HG02571 (cell line): ENCODE data around the gene CCDC146.
A peak's percentile ranks its signal among the peaks of the same experiment; 100 is the strongest.
"Not testable (repeated sequence)": the region's sequence is repeated elsewhere in the genome, so short reads cannot be mapped to it uniquely, and the experiment has no call there.

ENCODE experiments used
- ATAC-seq: cut with Tn5 transposase; IDR thresholded peaks from one replicate; pipeline ENCODE4 v1.9.1; 2021; ENCODE audit warnings: mild to moderate bottlenecking, moderate library complexity; ENCODE audit not compliant: unreplicated experiment

Gene CCDC146, protein sequence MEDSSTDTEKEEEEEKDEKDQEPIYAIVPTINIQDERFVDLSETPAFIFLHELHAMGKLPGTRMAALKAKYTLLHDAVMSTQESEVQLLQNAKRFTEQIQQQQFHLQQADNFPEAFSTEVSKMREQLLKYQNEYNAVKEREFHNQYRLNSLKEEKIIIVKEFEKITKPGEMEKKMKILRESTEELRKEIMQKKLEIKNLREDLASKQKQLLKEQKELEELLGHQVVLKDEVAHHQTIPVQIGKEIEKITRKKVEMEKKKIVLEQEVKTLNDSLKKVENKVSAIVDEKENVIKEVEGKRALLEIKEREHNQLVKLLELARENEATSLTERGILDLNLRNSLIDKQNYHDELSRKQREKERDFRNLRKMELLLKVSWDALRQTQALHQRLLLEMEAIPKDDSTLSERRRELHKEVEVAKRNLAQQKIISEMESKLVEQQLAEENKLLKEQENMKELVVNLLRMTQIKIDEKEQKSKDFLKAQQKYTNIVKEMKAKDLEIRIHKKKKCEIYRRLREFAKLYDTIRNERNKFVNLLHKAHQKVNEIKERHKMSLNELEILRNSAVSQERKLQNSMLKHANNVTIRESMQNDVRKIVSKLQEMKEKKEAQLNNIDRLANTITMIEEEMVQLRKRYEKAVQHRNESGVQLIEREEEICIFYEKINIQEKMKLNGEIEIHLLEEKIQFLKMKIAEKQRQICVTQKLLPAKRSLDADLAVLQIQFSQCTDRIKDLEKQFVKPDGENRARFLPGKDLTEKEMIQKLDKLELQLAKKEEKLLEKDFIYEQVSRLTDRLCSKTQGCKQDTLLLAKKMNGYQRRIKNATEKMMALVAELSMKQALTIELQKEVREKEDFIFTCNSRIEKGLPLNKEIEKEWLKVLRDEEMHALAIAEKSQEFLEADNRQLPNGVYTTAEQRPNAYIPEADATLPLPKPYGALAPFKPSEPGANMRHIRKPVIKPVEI

GRCh38 chr7:77121860-77122681, at the start of gene CCDC146:
Gene CCDC146, plus strand, starts transcription at chr7:77122615. Its CDS starts 45,054 bp downstream, at chr7:77167669.
- ATAC-seq, result peak; percentile 99

GRCh38 chr7:77074786-77075396, 47.5 kb upstream of the CCDC146 start:
- not testable (repeated sequence) for ATAC-seq

DNA sequence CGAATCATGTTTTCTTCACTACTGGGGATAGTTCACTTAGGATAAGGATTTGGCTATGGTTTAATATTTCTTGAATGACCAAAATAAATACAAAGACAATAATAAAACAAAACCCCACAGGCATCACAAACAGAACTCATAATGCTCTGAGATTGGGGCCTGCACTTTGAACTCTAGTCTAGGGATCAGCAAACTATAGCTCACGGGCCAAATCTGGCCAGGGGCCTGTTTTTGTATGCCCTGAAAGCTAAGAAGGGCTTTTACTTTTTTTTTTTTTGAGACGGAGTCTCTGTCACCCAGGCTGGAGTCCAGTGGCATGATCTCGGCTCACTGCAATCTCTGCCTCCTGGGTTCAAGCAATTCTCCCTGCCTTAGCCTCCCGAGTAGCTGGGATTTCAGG, 45.4 kb upstream of the CCDC146 start:
- ATAC-seq, result not testable (repeated sequence)

DNA sequence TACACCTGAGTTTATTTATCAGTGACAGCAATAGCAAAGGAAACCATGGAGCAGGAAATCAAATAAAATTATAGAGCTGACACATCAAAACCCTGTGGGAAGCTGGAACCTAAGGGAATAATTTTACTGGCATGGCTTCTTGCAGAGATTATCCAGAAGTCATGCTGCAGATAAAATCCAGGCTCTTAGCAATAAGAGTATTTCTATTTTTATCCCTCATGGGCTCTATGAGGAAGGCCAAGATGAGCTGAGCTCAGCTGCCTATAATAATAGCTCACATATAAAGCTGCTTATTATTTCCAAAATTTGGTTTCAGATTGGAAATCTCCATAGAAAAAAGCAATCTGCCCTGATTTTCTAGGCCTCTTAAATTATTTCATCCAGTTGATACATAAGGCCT, 43.3 kb upstream of the CCDC146 start:
- not testable (repeated sequence) for ATAC-seq

GRCh38 chr7:77079624-77080023, 42.8 kb upstream of the CCDC146 start:
- ATAC-seq, result not testable (repeated sequence)

- not testable (repeated sequence) for ATAC-seq
These were observed 42.2 kb upstream of the CCDC146 start for GRCh38 chr7:77080236-77080635.

DNA sequence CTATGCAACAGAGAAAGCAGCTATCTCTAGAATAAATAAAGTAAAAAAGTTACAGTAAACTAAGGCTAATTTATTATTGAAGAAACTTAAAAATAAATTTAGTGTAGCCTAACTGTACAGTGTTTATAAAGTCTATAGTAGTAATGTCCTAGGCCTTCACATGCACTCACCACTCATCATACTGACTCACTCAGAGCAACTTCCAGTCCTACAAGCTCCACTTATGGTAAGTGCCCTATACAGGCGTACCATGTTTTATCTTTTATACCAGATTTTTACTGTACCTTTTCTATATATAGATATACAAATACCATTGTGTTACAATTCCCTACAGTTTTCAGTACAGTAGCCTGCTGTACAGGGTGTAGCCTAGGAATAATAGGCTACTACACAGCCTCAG, 40.2 kb upstream of the CCDC146 start:
- ATAC-seq, result not testable (repeated sequence)

GRCh38 chr7:77092301-77092700, 30.1 kb upstream of the CCDC146 start:
- not testable (repeated sequence) for ATAC-seq

GRCh38 chr7:77100501-77100900, 21.9 kb upstream of the CCDC146 start:
- ATAC-seq, result not testable (repeated sequence)

- not testable (repeated sequence) for ATAC-seq
These were observed 21.2 kb upstream of the CCDC146 start for GRCh38 chr7:77101187-77101586.

GRCh38 chr7:77102671-77103070, 19.7 kb upstream of the CCDC146 start:
- not testable (repeated sequence) for ATAC-seq

GRCh38 chr7:77105904-77106303, 16.5 kb upstream of the CCDC146 start:
- not testable (repeated sequence) for ATAC-seq

- not testable (repeated sequence) for ATAC-seq
These were observed 14.8 kb upstream of the CCDC146 start for GRCh38 chr7:77107659-77108058.

DNA sequence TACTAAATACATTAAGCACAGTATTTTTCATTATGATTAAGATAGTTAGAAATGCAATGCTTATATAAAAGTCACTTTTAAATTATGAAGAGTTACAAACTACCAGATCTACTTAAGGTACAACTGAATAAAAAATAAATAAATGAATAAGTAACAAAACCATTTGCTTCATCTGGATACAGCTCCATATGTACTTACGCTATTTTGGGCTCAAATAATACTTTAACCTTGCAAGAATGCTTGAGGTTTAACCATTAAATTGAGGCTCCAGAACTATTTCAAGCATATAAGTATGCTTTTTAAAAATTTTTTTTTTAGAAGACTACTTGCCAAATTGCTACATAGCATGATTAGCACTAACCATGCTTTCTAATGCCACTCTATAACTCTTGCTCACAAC, 14.1 kb upstream of the CCDC146 start:
- not testable (repeated sequence) for ATAC-seq

DNA sequence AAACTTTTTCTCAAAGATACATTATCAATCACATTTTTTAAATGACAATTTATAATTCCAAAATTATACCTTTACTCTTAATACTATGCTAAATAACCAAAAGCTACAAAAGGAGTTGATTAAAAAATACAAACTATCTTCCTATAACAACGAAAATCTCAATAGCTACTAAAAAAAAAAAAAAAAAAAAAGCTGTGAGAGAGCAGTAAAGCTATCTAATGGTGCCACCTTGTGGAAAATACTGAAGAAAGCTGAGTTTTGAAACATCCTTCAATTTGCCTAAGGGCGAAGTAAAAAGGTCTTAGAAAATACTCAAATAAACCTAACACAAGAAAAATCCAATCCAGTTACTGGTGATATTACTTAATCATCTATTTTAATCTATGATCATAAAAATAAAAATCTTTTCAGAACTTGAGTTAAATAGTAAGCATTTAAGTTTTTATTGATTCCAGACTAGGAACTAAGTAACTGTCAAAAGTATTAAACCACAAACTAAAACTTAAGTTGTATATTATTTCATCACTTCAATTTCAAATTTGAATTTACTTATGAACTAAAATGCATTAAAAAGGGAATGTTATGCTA, 9.6 kb upstream of the CCDC146 start:
- ATAC-seq, result not testable (repeated sequence)

- not testable (repeated sequence) for ATAC-seq
These were observed 3.1 kb downstream of the CCDC146 start for GRCh38 chr7:77125486-77125885.

- not testable (repeated sequence) for ATAC-seq
These were observed 4.6 kb downstream of the CCDC146 start for GRCh38 chr7:77127009-77127408.

DNA sequence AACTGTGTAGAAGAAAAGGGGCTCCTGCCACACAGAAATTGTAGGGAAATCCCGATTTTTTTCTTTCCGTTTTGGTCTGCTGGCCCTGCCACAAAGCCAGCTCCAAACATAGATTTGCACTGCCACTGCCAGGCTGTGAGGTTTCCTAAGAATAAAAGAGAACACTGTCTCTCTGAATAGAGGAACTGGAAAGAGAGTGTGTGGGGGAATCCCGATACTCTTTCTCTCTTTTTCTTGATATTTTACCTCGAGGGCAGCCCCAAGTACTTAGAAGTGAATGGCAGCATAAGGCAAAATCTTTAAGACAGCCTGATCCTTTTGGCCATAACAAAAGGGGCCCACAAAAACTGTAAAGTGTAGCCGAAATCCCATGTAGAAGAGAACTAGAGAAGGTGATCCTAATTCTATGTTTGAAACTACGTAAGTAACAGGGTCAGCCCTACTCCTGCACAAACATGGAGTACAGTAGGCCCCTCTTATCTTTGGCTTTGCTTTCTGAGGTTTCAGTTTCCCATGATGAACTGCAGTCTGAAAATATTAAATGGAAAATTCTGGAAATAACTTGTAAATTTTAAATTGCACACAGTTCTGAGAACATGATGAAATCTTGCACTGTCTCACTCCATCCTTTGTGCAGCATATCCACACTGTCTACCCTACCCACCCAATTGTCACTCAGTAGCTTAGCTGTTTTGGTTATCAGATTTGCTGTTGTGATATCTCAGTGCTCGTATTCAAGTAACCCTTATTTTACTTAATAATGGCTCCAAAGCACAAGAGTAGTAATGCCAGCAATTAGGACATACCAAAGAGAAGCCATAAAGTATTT, 6.4 kb downstream of the CCDC146 start:
- ATAC-seq, result peak; percentile 78

- ATAC-seq, result not testable (repeated sequence)
These were observed 9.4 kb downstream of the CCDC146 start for GRCh38 chr7:77131781-77132180.
